CD14-positive monocyte (primary cell): ENCODE data around the gene NFU1. TPM values are rescaled to one million over a fixed set of nuclear protein-coding genes. Genes with fewer than 3 reads are reported as not detected.

Source experiments
- DNase-seq, 3 donors: peaks; one replicate each; pipeline ENCODE4 v3.0.0-alpha.2; 2011 to 2022
- H2AFZ ChIP-seq: 2 replicates; pipeline ENCODE4 v1.6.0; 2012; ENCODE audit warnings: mild to moderate bottlenecking, low read depth, low read length, inconsistent platforms; ENCODE audit not compliant: insufficient read depth, poor library complexity, severe bottlenecking
- H3K27ac ChIP-seq, 2 donors: 1 replicate in 1 of 2; 2 replicates in 1 of 2; pipeline ENCODE4 v1.5.1; 2012 to 2013; ENCODE audit warnings: low read length in 2 of 2, control low read depth in 1 of 2, inconsistent platforms in 1 of 2, low read depth in 1 of 2, mild to moderate bottlenecking in 1 of 2
- H3K27me3 ChIP-seq, 2 donors: one replicate each; pipeline versions ENCODE4 v1.6.0 to v1.6.1; 2011 to 2013; ENCODE audit warnings: low read length in 2 of 2; ENCODE audit not compliant: control insufficient read depth in 2 of 2, insufficient read depth in 2 of 2
- H3K36me3 ChIP-seq, 2 donors: replicated peaks in 1 of 2; 1 replicate in 1 of 2; 2 replicates in 1 of 2; pipeline versions ENCODE4 v1.5.1 to v1.6.1; 2012 to 2013; ENCODE audit warnings: low read length in 2 of 2, control low read depth in 1 of 2, inconsistent platforms in 1 of 2, mild to moderate bottlenecking in 1 of 2; ENCODE audit not compliant: insufficient read depth in 2 of 2, control insufficient read depth in 1 of 2
- H3K4me1 ChIP-seq, 2 donors: 1 replicate in 1 of 2; 2 replicates in 1 of 2; pipeline versions ENCODE4 v1.5.1 to v1.6.1; 2012 to 2013; ENCODE audit warnings: low read length in 2 of 2, control low read depth in 1 of 2, inconsistent platforms in 1 of 2, mild to moderate bottlenecking in 1 of 2, moderate library complexity in 1 of 2; ENCODE audit not compliant: insufficient read depth in 2 of 2, control insufficient read depth in 1 of 2
- H3K4me2 ChIP-seq: replicated peaks from 2 replicates; pipeline ENCODE3; 2012; ENCODE audit warnings: low read length, moderate library complexity, mild to moderate bottlenecking; ENCODE audit not compliant: poor library complexity, severe bottlenecking; ENCODE audit errors: extremely low read depth
- H3K4me3 ChIP-seq, 3 experiments: fragments of 200-600 bp in 1 of 3; sonication (generic) in 1 of 3; replicated peaks in 1 of 3; 1 replicate in 2 of 3; 2 replicates in 1 of 3; pipeline ENCODE4 v1.5.1; 2011 to 2013; ENCODE audit warnings: low read length in 3 of 3, mild to moderate bottlenecking in 3 of 3, control low read depth in 2 of 3, low read depth in 2 of 3, inconsistent platforms in 1 of 3, moderate library complexity in 1 of 3
- H3K79me2 ChIP-seq: 2 replicates; pipeline ENCODE4 v1.6.0; 2012; ENCODE audit warnings: mild to moderate bottlenecking, control low read depth, inconsistent platforms, low read length, moderate library complexity; ENCODE audit not compliant: insufficient read depth
- H3K9ac ChIP-seq: 2 replicates; pipeline ENCODE4 v1.6.0; 2017; ENCODE audit warnings: low read length, mild to moderate bottlenecking; ENCODE audit not compliant: insufficient read depth, poor library complexity, severe bottlenecking
- H3K9me3 ChIP-seq, 2 donors: replicated peaks in 1 of 2; 1 replicate in 1 of 2; 2 replicates in 1 of 2; pipeline versions ENCODE4 v1.5.1 to v1.6.1; 2012 to 2013; ENCODE audit warnings: low read length in 2 of 2, control low read depth in 1 of 2; ENCODE audit not compliant: control insufficient read depth in 1 of 2, insufficient read depth in 1 of 2
- H4K20me1 ChIP-seq: 2 replicates; pipeline ENCODE4 v1.6.0; 2012; ENCODE audit warnings: mild to moderate bottlenecking, low read length, control low read depth, moderate library complexity; ENCODE audit not compliant: insufficient read depth
- H3K27ac Mint-ChIP-seq, 7 donors: one replicate each; pipeline ENCODE4 v1.8.0; 2020; ENCODE audit warnings: mild to moderate bottlenecking in 7 of 7, mixed read lengths in 7 of 7, moderate library complexity in 6 of 7, inconsistent platforms in 2 of 7
- H3K27me3 Mint-ChIP-seq, 3 donors: one replicate each; pipeline ENCODE4 v1.8.0; 2021 to 2022; ENCODE audit warnings: low read depth in 3 of 3, mild to moderate bottlenecking in 3 of 3, mixed read lengths in 3 of 3, moderate library complexity in 3 of 3, inconsistent platforms in 1 of 3
- H3K36me3 Mint-ChIP-seq, 2 donors: one replicate each; pipeline ENCODE4 v1.8.0; 2020; ENCODE audit warnings: mixed read lengths in 2 of 2, inconsistent platforms in 1 of 2, mild to moderate bottlenecking in 1 of 2
- H3K4me1 Mint-ChIP-seq: one replicate; pipeline ENCODE4 v1.8.0; 2020; ENCODE audit warnings: mild to moderate bottlenecking, mixed read lengths
- H3K4me3 Mint-ChIP-seq, 2 donors: one replicate each; pipeline ENCODE4 v1.8.0; 2020; ENCODE audit warnings: mild to moderate bottlenecking in 2 of 2, mixed read lengths in 2 of 2, moderate library complexity in 1 of 2
- H3K9me3 Mint-ChIP-seq, 7 donors: one replicate each; pipeline ENCODE4 v1.8.0; 2020 to 2022; ENCODE audit warnings: mixed read lengths in 7 of 7, mild to moderate bottlenecking in 6 of 7, moderate library complexity in 6 of 7, inconsistent platforms in 2 of 7
- CTCF ChIP-seq: fragments of 200-600 bp; IDR thresholded peaks from one replicate; pipeline ENCODE4 v1.8.0; 2022; ENCODE audit warnings: antibody characterized with exemption, mild to moderate bottlenecking
- WGBS: methylation state at CpG from one replicate; pipeline ENCODE4 v1.1.5; 2013; ENCODE audit warnings: missing lambda C conversion rate; ENCODE audit not compliant: insufficient coverage; 5-methylcytosine and 5-hydroxymethylcytosine counted together
- intact Hi-C, 2 donors: fragments of 100-400 bp; cut with micrococcal nuclease; formaldehyde crosslinking; loops; one replicate each; pipeline versions ENCODE4 v1.15.0 to v1.15.1; 2023
- polyA plus RNA-seq, 3 donors: library from polyadenylated mRNA; depleted of rRNA in 1 of 3; unstranded in 2 of 3; stranded (reverse) in 1 of 3; fragments of 300-500 nt in 2 of 3; fragments of >200 nt in 1 of 3; fragmentation: Illumina TruSeq in 2 of 3; gene quantifications; 1 replicate in 2 of 3; 2 replicates in 1 of 3; pipeline ENCODE4 v1.2.3, GENCODE V29; 2012 to 2021

NFU1 gene
- polyA plus RNA-seq, 3 donors = 10.5 to 56.1 (median 43.0) TPM

GRCh38 chr2:69428981-69429380, 8.3 kb downstream of the NFU1 start:
- H3K4me1 ChIP-seq = peaks cover 6 to 11% of the 10 kb centered on the region in 2 donors
- H3K79me2 ChIP-seq = no peaks in the 10 kb centered on the region
- H3K36me3 Mint-ChIP-seq = peaks cover 29 to 53% of the 10 kb centered on the region in 2 donors
- peaks cover 31 to 63% of the 10 kb centered on the region in 2 donors for H3K36me3 ChIP-seq
- no peak overlapping the region for H3K4me3 ChIP-seq
- no peaks in the 10 kb centered on the region for H3K27me3 ChIP-seq
- no CpG with 5 or more reads among the region's 2 CpGs for WGBS
- H3K9ac ChIP-seq = no peak overlapping the region
- H3K4me3 Mint-ChIP-seq = no peak overlapping the region
- no peak for TF ChIP-seq CTCF
- peaks cover 9% of the 10 kb centered on the region for H3K4me1 Mint-ChIP-seq
- H2AFZ ChIP-seq = no peak overlapping the region
- H3K27me3 Mint-ChIP-seq = no peaks in the 10 kb centered on the region
- H3K27ac Mint-ChIP-seq = no peak overlapping the region
- no peak overlapping the region for H3K27ac ChIP-seq
- H3K9me3 ChIP-seq = no peaks in the 10 kb centered on the region
- intact Hi-C loops = no loop called here
- DNase-seq = no peak
- H3K4me2 ChIP-seq = no peak overlapping the region
- H3K9me3 Mint-ChIP-seq = no peaks in the 10 kb centered on the region
- no peaks in the 10 kb centered on the region for H4K20me1 ChIP-seq

GRCh38 chr2:69424419-69424818, 12.8 kb downstream of the NFU1 start:
- Histone ChIP-seq H3K4me2 (no peak overlapping the region), H2AFZ (no peak overlapping the region), H3K36me3 (peaks cover 23 to 71% of the 10 kb centered on the region in 2 donors), H3K4me1 (no peaks in the 10 kb centered on the region), H3K27ac (no peak overlapping the region), H3K9ac (no peak overlapping the region), H3K79me2 (no peaks in the 10 kb centered on the region), H4K20me1 (no peaks in the 10 kb centered on the region), H3K27me3 (no peaks in the 10 kb centered on the region), H3K9me3 (no peaks in the 10 kb centered on the region), H3K4me3 (no peak overlapping the region)
- Mint-ChIP-seq H3K4me1 (no peaks in the 10 kb centered on the region), H3K9me3 (peaks cover 0 to 2% (median 0%) of the 10 kb centered on the region in 7 donors), H3K27me3 (no peaks in the 10 kb centered on the region), H3K4me3 (no peak overlapping the region), H3K36me3 (peaks cover 43 to 66% of the 10 kb centered on the region in 2 donors), H3K27ac (no peak overlapping the region)
- DNase-seq = no peak
- no CpG with 5 or more reads among the region's 2 CpGs for WGBS
- no peak for TF ChIP-seq CTCF
- intact Hi-C loops = no loop called here
